ENCODE measurements around the gene S100A16. TPM values are rescaled to one million over a fixed set of nuclear protein-coding genes. Genes with fewer than 3 reads are reported as not detected.
"Not testable (repeated sequence)": the region's sequence is repeated elsewhere in the genome, so short reads cannot be mapped to it uniquely, and the experiment has no call there.

Gene S100A16
- total and polyA plus RNA-seq, 12 donors: 26.2 to 128 (median 76.2) TPM

DNA sequence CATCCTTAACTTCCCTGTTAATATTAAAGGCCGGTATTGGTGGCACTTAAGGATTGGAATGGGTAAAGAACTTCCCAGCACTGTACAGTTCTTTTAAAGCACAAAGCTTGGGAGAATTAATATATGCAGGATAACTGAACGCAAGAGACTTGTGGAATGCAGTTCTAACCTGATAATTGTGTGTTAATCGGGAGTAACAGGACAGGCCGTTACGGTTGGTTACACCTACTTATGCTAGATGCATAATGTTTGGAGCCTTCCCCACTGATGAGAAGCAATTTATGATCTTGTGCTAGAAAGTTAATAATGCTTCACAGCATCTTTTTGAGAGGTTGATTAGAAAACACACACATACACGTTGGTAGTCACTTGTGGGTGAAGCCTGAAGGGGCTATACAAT, 27.9 kb upstream of the S100A16 start:
- WGBS, 4 donors: 72 to 84% (median 75%) methylated on average over 6 of the region's 6 CpGs
- Histone ChIP-seq H3K27ac (no peak overlapping the region), H3K4me3 (no peak overlapping the region), H3K36me3 (replicated peaks in 1 of 2) (peaks cover 0 to 96% of the 10 kb centered on the region in 2 donors), H3K4me1 (replicated peaks in 1 of 2) (peaks cover 15 to 39% of the 10 kb centered on the region in 2 donors), H3K9me3 (replicated peaks in 1 of 3) (no peaks in the 10 kb centered on the region), H3K27me3 (no peaks in the 10 kb centered on the region)
- intact Hi-C loops (cut with DNase I): no loop called here
- no peak for DNase-seq
- TF ChIP-seq, protein P1, sequence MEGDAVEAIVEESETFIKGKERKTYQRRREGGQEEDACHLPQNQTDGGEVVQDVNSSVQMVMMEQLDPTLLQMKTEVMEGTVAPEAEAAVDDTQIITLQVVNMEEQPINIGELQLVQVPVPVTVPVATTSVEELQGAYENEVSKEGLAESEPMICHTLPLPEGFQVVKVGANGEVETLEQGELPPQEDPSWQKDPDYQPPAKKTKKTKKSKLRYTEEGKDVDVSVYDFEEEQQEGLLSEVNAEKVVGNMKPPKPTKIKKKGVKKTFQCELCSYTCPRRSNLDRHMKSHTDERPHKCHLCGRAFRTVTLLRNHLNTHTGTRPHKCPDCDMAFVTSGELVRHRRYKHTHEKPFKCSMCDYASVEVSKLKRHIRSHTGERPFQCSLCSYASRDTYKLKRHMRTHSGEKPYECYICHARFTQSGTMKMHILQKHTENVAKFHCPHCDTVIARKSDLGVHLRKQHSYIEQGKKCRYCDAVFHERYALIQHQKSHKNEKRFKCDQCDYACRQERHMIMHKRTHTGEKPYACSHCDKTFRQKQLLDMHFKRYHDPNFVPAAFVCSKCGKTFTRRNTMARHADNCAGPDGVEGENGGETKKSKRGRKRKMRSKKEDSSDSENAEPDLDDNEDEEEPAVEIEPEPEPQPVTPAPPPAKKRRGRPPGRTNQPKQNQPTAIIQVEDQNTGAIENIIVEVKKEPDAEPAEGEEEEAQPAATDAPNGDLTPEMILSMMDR (IDR thresholded peaks at IDR 0.05): no peak
- TF ChIP-seq POLR2A (IDR thresholded peaks at IDR 0.05): no peak

DNA sequence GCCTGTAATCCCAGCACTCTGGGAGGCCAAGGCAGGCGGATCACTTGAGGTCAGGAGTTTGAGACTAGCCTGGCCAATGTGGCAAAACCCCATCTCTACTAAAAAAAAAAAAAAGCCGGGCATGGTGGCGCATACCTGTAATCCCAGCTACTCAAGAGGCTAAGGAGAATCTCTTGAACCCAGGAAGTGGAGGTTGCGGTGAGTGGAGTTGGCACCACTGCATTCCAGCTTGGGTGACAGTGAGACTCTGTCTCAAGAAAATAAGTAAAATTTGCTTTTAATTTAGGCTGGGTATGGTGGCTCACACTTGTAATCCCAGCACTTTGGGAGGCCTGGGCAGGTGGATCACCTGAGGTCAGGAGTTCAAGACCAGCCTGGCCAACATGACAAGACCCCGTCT, 27.3 kb upstream of the S100A16 start:
- WGBS, 4 donors: 89 to 97% (median 95%) methylated on average over 5 of the region's 5 CpGs

DNA sequence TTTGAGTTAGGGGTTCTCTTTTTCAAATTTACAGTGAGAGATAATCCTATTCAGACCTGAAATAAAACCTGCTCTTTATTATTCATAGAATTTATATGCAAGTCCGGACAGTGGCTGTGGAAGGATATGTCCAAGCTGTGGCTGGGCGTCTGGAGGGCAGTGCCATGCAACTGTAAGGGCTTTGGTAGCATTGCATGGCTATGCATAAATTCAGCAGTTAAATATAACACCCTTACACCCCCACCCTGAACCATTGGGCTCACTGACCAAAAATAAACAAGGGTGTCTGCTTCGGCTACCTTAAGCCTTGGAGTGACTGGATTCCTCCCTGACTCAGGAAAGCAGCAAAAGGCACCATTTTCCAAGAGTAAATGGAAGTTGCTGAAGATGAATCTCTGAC, 26.3 kb upstream of the S100A16 start:
- Histone ChIP-seq H3K9me3 (replicated peaks in 1 of 3) (no peaks in the 10 kb centered on the region), H3K27ac (no peak overlapping the region), H3K27me3 (no peaks in the 10 kb centered on the region), H3K36me3 (replicated peaks in 1 of 2) (peaks cover 0 to 81% of the 10 kb centered on the region in 2 donors), H3K4me1 (replicated peaks in 1 of 2) (peaks cover 23 to 52% of the 10 kb centered on the region in 2 donors), H3K4me3 (no peak overlapping the region)
- WGBS, 4 donors: 77 to 87% (median 80%) methylated on average over 3 of the region's 3 CpGs
- DNase-seq: no peak
- TF ChIP-seq, protein P1 (IDR thresholded peaks at IDR 0.05): no peak
- TF ChIP-seq POLR2A (IDR thresholded peaks at IDR 0.05): no peak
- intact Hi-C loops (cut with DNase I): no loop called here

More for the DNA sequence above, 27.3 kb upstream of the S100A16 start:
- H3K4me1 ChIP-seq (replicated peaks in 1 of 2): peaks cover 21 to 46% of the 10 kb centered on the region in 2 donors
- H3K27ac ChIP-seq; DNase-seq; intact Hi-C loops (cut with DNase I); H3K27me3 ChIP-seq; H3K4me3 ChIP-seq; H3K9me3 ChIP-seq (replicated peaks in 1 of 3): not testable (repeated sequence)
- peaks cover 0 to 89% of the 10 kb centered on the region in 2 donors for H3K36me3 ChIP-seq (replicated peaks in 1 of 2)

DNA sequence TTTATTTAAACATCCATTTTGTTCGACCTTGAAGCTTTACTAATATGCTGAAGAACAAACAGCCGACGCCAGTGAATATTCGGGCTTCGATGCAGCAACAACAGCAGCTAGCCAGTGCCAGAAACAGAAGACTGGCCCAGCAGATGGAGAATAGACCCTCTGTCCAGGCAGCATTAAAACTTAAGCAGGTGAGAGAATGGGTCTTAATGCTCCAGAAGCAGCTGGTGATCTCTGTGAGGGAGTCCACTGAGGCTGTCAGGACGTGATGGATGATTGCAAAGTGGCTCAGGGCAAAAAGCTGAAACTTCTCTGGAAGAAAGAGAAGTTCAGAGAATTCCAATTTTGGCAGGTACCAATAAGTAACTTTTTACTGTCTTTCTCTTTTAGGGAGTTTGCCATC, 25.3 kb upstream of the S100A16 start:
- TF ChIP-seq, protein P1 (IDR thresholded peaks at IDR 0.05): no peak
- TF ChIP-seq POLR2A (IDR thresholded peaks at IDR 0.05): peak in 1 of 2 donors; percentile 19
- Histone ChIP-seq H3K4me1 (replicated peaks in 1 of 2) (peaks cover 23 to 43% of the 10 kb centered on the region in 2 donors), H3K36me3 (replicated peaks in 1 of 2) (peaks cover 0 to 71% of the 10 kb centered on the region in 2 donors), H3K9me3 (replicated peaks in 1 of 3) (no peaks in the 10 kb centered on the region), H3K27ac (peak overlapping the region in 3 of 5 donors; percentile 6 to 100 (median 50)), H3K27me3 (no peaks in the 10 kb centered on the region), H3K4me3 (no peak overlapping the region)
- DNase-seq: peak in 1 of 7 donors; percentile 39
- 42 to 61% (median 55%) methylated on average over 6 of the region's 6 CpGs for WGBS, 4 donors
- intact Hi-C loops (cut with DNase I): no loop called here

DNA sequence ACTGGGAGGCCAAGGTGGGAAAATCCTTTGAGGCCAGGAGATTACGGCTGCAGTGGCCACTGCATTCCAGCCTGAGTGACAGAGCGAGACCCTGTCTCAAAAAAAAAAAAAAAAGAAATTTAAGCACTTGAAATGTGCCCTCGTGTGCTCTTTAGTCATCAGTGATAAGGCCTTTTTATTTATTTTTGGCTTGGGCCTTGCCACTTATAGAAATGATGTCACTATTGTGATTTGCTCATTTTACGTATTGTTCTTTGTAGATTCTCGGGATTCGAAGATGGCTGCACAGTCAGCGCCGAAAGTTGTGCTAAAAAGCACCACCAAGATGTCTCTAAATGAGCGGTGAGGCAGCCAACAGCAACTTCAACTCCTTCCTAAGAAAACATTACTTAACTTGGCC, 23.4 kb upstream of the S100A16 start:
- intact Hi-C loops (cut with DNase I): no loop called here
- no peak for TF ChIP-seq POLR2A (IDR thresholded peaks at IDR 0.05)
- TF ChIP-seq, protein P1 (IDR thresholded peaks at IDR 0.05): no peak
- H3K4me1 ChIP-seq (replicated peaks in 1 of 2): peaks cover 25 to 41% of the 10 kb centered on the region in 2 donors
- no peak overlapping the region for H3K4me3 ChIP-seq
- peaks cover 0 to 52% of the 10 kb centered on the region in 2 donors for H3K36me3 ChIP-seq (replicated peaks in 1 of 2)
- no peaks in the 10 kb centered on the region for H3K9me3 ChIP-seq (replicated peaks in 1 of 3)
- no peaks in the 10 kb centered on the region for H3K27me3 ChIP-seq
- WGBS, 4 donors: 80 to 88% (median 87%) methylated on average over 9 of the region's 9 CpGs
- no peak for DNase-seq
- peak overlapping the region in 2 of 5 donors; percentile 16 to 100 for H3K27ac ChIP-seq
